ENCODE results near the gene C1orf226.
A peak's percentile ranks its signal among the peaks of the same experiment; 100 is the strongest.

Gene C1orf226

DNA sequence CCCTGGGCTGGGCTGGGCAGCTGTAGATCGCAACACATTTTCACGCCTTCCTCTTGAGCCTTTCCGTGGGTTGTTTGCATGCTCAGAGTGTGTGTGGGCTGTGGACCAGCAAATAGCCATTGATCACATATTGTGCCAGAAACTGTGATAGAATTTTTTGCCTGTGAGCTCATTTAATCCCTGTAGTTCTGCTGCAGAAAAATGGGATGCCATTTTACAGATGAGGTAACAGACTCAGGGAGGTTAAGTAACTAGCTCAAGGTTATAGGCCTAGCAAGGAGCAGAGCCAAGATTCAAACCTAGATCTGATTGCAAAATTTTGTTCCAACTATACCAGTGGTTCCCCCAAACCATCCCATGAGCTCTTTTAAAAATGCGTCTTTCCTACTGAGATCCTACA is 15.4 kb upstream of the C1orf226 start:
- DNase-seq = no peak

- no peak for DNase-seq
These were observed 14.9 kb upstream of the C1orf226 start for GRCh38 chr1:162366671-162367070.

GRCh38 chr1:162367073-162367472 is 14.5 kb upstream of the C1orf226 start:
- no peak for DNase-seq

- DNase-seq = peak; percentile 6
These were observed 13.8 kb upstream of the C1orf226 start for GRCh38 chr1:162367772-162368171.

GRCh38 chr1:162368451-162368850 is 13.1 kb upstream of the C1orf226 start:
- DNase-seq = no peak

- peak; percentile 13 for DNase-seq
These were observed 12.0 kb upstream of the C1orf226 start for GRCh38 chr1:162369571-162369970.

DNA sequence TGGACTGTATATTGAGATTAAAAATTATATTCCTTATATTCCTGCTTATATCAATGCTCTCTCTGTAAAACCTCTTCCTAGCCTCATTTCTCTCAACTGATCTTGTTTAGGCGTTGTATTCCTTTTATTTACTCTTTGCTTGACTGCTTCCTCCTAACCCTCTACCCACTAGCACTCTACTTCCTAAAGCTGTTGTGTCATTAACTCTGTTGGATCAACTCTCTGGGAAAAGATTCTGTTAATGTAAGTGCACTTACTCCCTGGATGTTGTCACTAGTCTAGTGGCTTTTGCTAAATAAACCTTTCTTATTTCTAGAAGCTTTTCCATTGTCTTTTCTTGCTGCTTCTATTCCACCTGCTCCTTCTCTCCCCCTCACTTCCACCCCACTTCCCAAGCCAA is 11.4 kb upstream of the C1orf226 start:
- no peak for DNase-seq

- peak; percentile 15 for DNase-seq
These were observed 10.8 kb upstream of the C1orf226 start for GRCh38 chr1:162370721-162371120.

GRCh38 chr1:162371611-162372010 is 9.9 kb upstream of the C1orf226 start:
- DNase-seq = no peak

- no peak for DNase-seq
These were observed 9.1 kb upstream of the C1orf226 start for GRCh38 chr1:162372159-162373071.

- DNase-seq = no peak
These were observed 8.5 kb upstream of the C1orf226 start for GRCh38 chr1:162373072-162373427.

DNA sequence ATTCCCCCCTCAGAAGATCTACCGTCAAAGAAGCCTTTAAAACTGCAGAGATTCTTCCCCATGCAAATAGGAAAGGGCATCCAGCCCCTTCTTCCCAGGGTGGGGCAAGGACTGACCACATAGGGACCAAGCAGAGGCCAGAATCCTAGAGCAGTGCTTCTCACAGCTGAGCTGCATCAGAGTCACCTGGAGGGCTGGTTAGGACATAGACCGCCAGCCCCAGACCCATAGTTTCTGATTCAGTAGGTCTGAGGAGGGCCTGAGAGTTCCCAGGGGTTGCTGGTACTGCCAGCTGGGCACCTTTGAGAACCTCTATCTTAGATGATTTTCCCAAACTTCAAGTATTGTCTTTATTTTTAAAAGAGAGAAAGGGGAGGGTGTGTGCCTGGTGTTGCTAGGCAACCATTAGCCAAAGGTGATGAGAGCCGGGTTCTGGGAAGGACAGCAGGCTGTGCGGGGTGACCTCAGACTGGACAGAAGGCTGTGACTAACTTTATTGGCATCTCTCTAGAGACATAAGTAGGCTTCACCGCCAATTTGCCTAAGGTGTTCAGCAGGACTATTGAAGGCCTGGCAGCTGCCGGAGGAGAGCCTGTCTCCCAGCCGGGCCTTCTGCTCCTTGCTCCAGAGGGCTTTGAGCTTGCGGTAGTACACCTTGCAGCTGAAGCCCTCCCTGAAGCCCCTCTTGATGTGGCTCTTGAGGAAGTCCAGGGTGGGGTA is 7.8 kb upstream of the C1orf226 start:
- DNase-seq = peak; percentile 26

GRCh38 chr1:162374406-162374805 is 7.1 kb upstream of the C1orf226 start:
- DNase-seq = no peak

- DNase-seq = no peak
These were observed 6.1 kb upstream of the C1orf226 start for GRCh38 chr1:162375463-162375862.

- DNase-seq = peak; percentile 24
These were observed 4.8 kb upstream of the C1orf226 start, which contains the start of gene SPATA46 for GRCh38 chr1:162376691-162377090. TSS of gene SPATA46 (minus strand) at chr1:162376854. CDS start at chr1:162376790, 64 bp downstream.

DNA sequence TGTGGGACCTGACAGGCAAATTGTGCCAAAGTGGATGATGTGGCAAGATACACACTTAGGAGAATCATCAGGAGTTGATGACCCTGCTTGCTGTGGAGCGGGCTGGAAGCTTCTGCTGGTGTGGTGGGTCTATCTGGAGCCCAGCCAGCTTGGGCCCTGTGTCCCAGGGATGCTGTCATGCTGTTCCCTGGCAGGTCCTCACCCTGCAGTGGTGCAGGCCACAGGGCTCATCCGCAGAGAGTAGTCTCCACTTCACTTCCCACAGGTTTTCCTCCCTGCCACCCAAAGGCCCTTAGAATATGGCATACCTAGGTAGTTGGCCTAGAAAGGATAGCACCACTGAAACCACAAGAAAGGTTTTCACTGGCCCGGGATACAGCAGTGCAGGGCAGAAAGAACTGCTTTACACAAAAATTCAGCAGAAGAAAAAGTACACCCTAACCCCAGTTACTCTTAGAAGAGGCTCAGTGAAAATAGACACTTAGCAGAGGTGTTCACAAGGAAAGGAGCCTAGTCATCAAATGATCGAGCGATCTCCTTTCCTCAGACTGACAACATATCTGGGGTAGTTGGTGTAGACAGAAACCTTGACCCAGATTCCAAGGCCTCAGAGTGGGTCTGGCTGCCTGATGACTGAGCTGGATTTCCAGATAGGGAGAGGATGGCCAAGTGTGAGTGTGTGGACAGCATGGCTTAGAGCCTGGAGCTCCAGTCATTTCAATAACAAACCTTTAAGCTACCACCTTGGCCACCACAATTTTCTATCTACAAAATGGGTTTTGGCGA is 1.3 kb upstream of the C1orf226 start:
- no peak for DNase-seq

DNA sequence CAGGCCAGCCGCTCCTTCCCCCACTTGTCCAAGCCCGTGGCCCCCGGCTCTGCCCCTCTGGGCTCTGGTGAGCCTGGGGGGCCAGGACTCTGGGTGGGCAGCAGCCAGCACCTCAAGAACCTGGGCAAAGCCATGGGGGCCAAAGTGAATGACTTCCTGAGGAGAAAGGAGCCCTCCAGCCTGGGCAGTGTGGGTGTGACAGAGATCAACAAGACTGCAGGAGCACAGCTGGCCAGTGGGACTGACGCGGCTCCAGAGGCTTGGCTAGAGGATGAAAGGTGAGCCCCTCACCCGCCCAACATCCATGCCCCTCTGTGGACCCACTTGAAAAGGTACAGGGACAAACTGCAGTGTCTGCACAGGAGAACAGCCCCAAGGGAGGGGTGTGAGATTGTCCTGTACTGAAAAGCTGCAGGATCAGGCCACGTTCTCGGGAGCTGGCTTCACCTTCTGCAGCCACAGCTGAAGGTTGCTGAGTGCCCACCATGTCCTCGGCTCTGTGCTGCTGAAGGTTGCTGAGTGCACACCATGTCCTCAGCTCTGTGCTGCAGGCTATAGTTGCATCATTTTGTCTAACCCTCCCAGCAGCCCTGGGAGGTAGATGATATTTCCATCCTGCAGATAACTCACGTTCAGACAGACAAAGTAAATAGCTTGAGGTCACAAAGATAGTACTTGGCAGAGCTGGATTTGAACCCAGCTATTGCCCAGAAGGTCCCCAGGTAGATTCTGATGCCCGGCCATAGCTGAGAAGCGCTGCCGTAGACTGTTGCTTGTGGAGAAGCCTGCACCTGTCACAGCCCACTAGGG is 618 bp downstream of the C1orf226 start:
- no peak for DNase-seq

DNA sequence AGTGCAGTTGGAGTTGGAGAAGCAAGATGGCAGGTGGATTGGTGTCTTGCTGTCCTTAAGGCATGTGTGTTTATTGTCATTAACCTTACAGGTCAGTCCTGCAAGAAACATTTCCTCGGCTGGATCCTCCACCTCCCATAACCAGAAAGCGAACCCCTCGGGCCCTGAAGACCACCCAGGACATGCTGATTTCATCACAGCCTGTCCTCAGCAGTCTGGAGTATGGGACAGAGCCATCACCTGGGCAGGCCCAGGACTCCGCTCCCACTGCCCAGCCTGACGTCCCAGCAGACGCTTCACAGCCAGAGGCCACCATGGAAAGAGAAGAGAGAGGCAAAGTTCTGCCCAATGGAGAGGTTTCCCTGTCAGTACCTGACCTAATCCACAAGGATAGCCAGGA is 1.6 kb downstream of the C1orf226 start:
- DNase-seq = no peak

GRCh38 chr1:162383516-162383915 is 2.0 kb downstream of the C1orf226 start:
- DNase-seq = no peak

DNA sequence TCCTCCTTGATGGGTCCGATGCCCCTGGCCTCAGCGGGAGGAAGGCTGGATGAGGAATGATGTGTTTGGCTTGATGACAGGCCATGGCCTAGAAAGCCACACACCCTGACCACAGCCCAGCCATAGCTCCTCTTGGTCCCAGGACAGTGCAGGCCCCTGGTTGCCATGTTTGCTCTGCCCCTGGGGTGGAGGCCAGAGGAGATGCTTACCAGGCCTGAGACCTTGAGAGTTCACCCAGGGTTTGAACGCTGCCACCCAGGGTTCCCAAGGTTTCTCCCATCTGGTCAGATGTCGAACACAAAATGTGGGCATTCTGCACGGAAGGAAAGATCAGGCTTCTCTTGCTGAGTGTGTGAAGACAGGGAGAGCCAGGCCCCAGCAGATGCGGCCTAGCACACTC is 2.6 kb downstream of the C1orf226 start:
- DNase-seq = no peak

- no peak for DNase-seq
These were observed 3.2 kb downstream of the C1orf226 start for GRCh38 chr1:162384601-162385279.

DNA sequence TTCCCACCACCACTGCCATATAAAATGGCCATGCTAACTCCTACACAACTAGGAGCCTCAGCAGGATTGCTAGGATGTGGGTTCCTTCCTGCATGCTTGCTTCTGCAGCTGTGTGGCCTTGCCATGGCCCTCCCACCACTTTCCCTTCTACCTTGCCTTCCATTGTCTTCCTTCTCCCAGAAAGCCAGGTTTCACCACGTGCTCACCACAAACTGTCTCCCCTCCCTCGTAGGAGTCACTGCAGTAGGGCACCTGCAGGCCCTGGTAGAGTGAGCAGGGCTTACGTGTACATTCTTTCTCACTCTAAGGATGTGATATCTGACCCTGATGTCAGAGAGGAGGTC is 3.7 kb downstream of the C1orf226 start:
- DNase-seq = no peak

All from right forelimb (tissue), 1 donor.